Hepatocyte (in vitro differentiated cells): Measurements from ENCODE around the gene ARHGAP6.

Experiments
- CTCF ChIP-seq: fragments of 200-600 bp; sonication (generic); IDR thresholded peaks from 2 replicates; pipeline ENCODE4 v1.5.1; 2016; ENCODE audit warnings: antibody characterized with exemption, mild to moderate bottlenecking; ENCODE audit not compliant: poor library complexity
- EZH2 ChIP-seq: fragments of 200-600 bp; sonication (generic); IDR thresholded peaks from 2 replicates; pipeline ENCODE4 v1.6.1; 2016; ENCODE audit warnings: antibody characterized with exemption, mild to moderate bottlenecking, borderline replicate concordance
- EZH2phosphoT487 ChIP-seq: fragments of 200-600 bp; sonication (generic); IDR thresholded peaks from one replicate; pipeline ENCODE4 v1.6.1; 2018; ENCODE audit warnings: antibody characterized with exemption, mild to moderate bottlenecking, low read depth, moderate library complexity; ENCODE audit not compliant: unreplicated experiment, severe bottlenecking

- TF ChIP-seq EZH2 (no peak), CTCF (no peak), EZH2phosphoT487 (no peak)
Measured at GRCh38 chrX:11702965-11703631, 37.4 kb upstream of the ARHGAP6 start.
